SH-SY5Y (cell line): ENCODE measurements around the gene PSME1.

Source experiments
- GATA2 ChIP-seq: IDR thresholded peaks from 2 replicates; pipeline ENCODE4 v1.6.1; 2011; ENCODE audit warnings: mild to moderate bottlenecking, low read depth, low read length
- GATA3 ChIP-seq: IDR thresholded peaks from 2 replicates; pipeline ENCODE4 v1.6.1; 2011; ENCODE audit warnings: low read depth, mild to moderate bottlenecking, low read length, moderate library complexity

GRCh38 chr14:24093901-24094840, 41.8 kb upstream of the PSME1 start, which contains the start of gene PCK2:
- TF ChIP-seq GATA3 (no peak), GATA2 (peak; percentile 76)
